ENCODE measurements around the gene EIF4B. TPM values are rescaled to one million over a fixed set of nuclear protein-coding genes. Genes with fewer than 3 reads are reported as not detected.

Gene EIF4B
- polyA plus RNA-seq, 1 donor (not counting 4 experiments of a cell fraction or from before 2014, with no cell fraction given) = 422 TPM

DNA sequence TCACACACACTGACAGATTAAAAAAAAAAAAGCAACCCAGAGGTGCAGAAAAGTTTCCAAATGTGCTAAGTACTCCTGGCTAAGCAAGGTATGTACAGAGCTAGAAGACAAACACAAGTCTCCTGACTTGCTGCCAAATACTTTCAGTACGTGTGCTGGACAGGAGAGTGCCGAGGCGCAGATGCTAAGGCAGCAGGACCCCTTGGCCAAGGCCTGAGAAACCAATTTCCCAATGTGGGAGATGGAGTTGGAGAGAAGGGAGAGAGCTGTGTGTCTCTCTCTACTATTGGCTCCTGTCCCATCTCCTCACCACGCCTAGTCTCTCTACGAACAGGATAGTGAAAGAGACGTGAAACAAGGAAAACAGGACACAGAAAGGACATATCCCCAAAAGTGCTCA, 67.6 kb downstream of the EIF4B start:
- H4K20me1 ChIP-seq (ENCODE audit: control insufficient read depth, extremely low read depth, insufficient read depth, low read length) = no peaks in the 10 kb centered on the region
- no peak overlapping the region for H3K4me3 ChIP-seq (ENCODE audit: control insufficient read depth in 2 of 3, extremely low read depth in 1 of 3, insufficient read depth in 2 of 3, low read depth in 1 of 3, low read length in 3 of 3)
- no peaks in the 10 kb centered on the region for H3K27me3 ChIP-seq (ENCODE audit: control insufficient read depth, extremely low read depth, insufficient read depth, low read length)
- H3K9me1 ChIP-seq (ENCODE audit: control insufficient read depth, extremely low read depth, insufficient read depth, low read length) = peaks cover 7% of the 10 kb centered on the region
- H3K79me2 ChIP-seq (ENCODE audit: control insufficient read depth, insufficient read depth, low read length) = peaks cover 11% of the 10 kb centered on the region
- no peak for DNase-seq (ENCODE audit: low read depth, low spot score)
- peaks cover 26% of the 10 kb centered on the region for H3K4me1 ChIP-seq (ENCODE audit: control insufficient read depth, extremely low read depth, insufficient read depth, low read length)
- no peak for TF ChIP-seq EZH2 (IDR thresholded peaks at IDR 0.05; ENCODE audit: low read length)
- TF ChIP-seq, protein P1, sequence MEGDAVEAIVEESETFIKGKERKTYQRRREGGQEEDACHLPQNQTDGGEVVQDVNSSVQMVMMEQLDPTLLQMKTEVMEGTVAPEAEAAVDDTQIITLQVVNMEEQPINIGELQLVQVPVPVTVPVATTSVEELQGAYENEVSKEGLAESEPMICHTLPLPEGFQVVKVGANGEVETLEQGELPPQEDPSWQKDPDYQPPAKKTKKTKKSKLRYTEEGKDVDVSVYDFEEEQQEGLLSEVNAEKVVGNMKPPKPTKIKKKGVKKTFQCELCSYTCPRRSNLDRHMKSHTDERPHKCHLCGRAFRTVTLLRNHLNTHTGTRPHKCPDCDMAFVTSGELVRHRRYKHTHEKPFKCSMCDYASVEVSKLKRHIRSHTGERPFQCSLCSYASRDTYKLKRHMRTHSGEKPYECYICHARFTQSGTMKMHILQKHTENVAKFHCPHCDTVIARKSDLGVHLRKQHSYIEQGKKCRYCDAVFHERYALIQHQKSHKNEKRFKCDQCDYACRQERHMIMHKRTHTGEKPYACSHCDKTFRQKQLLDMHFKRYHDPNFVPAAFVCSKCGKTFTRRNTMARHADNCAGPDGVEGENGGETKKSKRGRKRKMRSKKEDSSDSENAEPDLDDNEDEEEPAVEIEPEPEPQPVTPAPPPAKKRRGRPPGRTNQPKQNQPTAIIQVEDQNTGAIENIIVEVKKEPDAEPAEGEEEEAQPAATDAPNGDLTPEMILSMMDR (optimal IDR thresholded peaks at IDR 0.05 in 1 of 3, IDR thresholded peaks at IDR 0.05 in 1 of 3, conservative IDR thresholded peaks at IDR 0.05 in 1 of 3; ENCODE audit: extremely low read depth in 1 of 3, insufficient read depth in 2 of 3, low read length in 3 of 3) = no peak
- no peak overlapping the region for H3K4me2 ChIP-seq (ENCODE audit: control insufficient read depth, extremely low read depth, insufficient read depth, low read depth, low read length)
- dilution Hi-C loops (cut with MboI; ENCODE audit: extremely low pct_ligation_motif_present, low sequenced_read_pairs) = no loop called here
- H3K36me3 ChIP-seq (ENCODE audit: control insufficient read depth in 2 of 2, extremely low read depth in 1 of 2, insufficient read depth in 2 of 2, low read length in 2 of 2) = peaks cover 29 to 31% of the 10 kb centered on the region in 2 experiments
- H2AFZ ChIP-seq (ENCODE audit: control insufficient read depth, low read length) = no peak overlapping the region
- no peak for FAIRE-seq
- H3K9ac ChIP-seq (ENCODE audit: control insufficient read depth, extremely low read depth, insufficient read depth, low read length) = no peak overlapping the region
- no peak overlapping the region for H3K27ac ChIP-seq (ENCODE audit: control insufficient read depth, insufficient read depth, low read length)
- no peaks in the 10 kb centered on the region for H3K9me3 ChIP-seq (ENCODE audit: control insufficient read depth, low read depth, low read length)

DNA sequence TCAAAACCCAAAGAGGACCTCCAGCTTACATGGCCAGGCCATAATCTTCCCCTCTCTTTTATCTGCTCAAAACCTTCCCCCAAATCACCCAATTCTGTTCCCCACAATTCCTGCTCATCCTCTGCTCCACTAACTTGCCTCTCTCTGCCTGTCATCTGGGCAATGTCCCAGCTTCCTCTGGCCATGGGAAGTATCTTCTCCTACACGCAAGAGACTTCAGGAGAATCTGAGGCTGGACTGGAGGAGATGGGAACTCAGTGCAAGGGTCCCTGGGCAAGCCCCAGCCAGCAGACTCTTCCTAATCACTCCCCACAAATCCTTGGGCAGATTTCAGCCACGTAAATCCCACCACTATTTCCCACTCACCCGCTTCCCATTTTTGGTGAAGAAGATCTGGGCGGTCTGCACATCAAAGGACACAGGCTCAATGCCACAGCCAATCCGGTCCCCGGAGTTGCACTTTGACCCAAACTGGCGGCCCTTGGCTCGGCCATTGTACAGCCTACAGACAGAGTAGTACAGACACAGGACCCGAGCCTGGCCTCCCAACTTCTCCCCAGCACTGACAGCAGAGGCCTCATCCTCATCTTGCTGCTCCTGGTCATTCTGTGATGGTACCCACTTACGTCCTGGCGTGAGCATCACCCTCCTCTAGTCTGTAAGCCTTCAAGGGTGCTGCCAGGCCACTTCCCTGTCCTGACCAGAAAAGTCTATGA, 68.2 kb downstream of the EIF4B start:
- FAIRE-seq = no peak
- Histone ChIP-seq H3K36me3 (ENCODE audit: control insufficient read depth in 2 of 2, extremely low read depth in 1 of 2, insufficient read depth in 2 of 2, low read length in 2 of 2) (peaks cover 26 to 31% of the 10 kb centered on the region in 2 experiments), H2AFZ (ENCODE audit: control insufficient read depth, low read length) (no peak overlapping the region), H3K27me3 (ENCODE audit: control insufficient read depth, extremely low read depth, insufficient read depth, low read length) (no peaks in the 10 kb centered on the region), H3K9me3 (ENCODE audit: control insufficient read depth, low read depth, low read length) (no peaks in the 10 kb centered on the region), H3K4me3 (ENCODE audit: control insufficient read depth in 2 of 3, extremely low read depth in 1 of 3, insufficient read depth in 2 of 3, low read depth in 1 of 3, low read length in 3 of 3) (no peak overlapping the region), H3K27ac (ENCODE audit: control insufficient read depth, insufficient read depth, low read length) (no peak overlapping the region), H3K79me2 (ENCODE audit: control insufficient read depth, insufficient read depth, low read length) (peaks cover 11% of the 10 kb centered on the region), H3K4me2 (ENCODE audit: control insufficient read depth, extremely low read depth, insufficient read depth, low read depth, low read length) (no peak overlapping the region), H3K9me1 (ENCODE audit: control insufficient read depth, extremely low read depth, insufficient read depth, low read length) (peaks cover 7% of the 10 kb centered on the region), H3K4me1 (ENCODE audit: control insufficient read depth, extremely low read depth, insufficient read depth, low read length) (peaks cover 21% of the 10 kb centered on the region), H3K9ac (ENCODE audit: control insufficient read depth, extremely low read depth, insufficient read depth, low read length) (no peak overlapping the region), H4K20me1 (ENCODE audit: control insufficient read depth, extremely low read depth, insufficient read depth, low read length) (no peaks in the 10 kb centered on the region)
- no peak for DNase-seq (ENCODE audit: low read depth, low spot score)
- TF ChIP-seq EZH2 (IDR thresholded peaks at IDR 0.05; ENCODE audit: low read length) = no peak
- TF ChIP-seq, protein P1 (optimal IDR thresholded peaks at IDR 0.05 in 1 of 3, IDR thresholded peaks at IDR 0.05 in 1 of 3, conservative IDR thresholded peaks at IDR 0.05 in 1 of 3; ENCODE audit: extremely low read depth in 1 of 3, insufficient read depth in 2 of 3, low read length in 3 of 3) = no peak
- dilution Hi-C loops (cut with MboI; ENCODE audit: extremely low pct_ligation_motif_present, low sequenced_read_pairs) = no loop called here
